RWPE2 (cell line): ENCODE data around the gene SLC6A2.

Experiments used
- ATAC-seq: fragments of 200-7000 bp; cut with Tn5 transposase; 3 replicates; pipeline ENCODE4 v1.9.1; 2021; ENCODE audit warnings: low read depth
- DNase-seq: peaks from one replicate; pipeline ENCODE4 v3.0.0-alpha.2; 2020; ENCODE audit warnings: low spot score
- H3K27ac ChIP-seq: fragments of 450-650 bp; 2 replicates; pipeline ENCODE4 v1.5.1; 2017; ENCODE audit warnings: mild to moderate bottlenecking; ENCODE audit not compliant: poor library complexity, severe bottlenecking
- H3K27me3 ChIP-seq: fragments of 250-450 bp; sonication (Bioruptor Pico); 2 replicates; pipeline ENCODE4 v1.5.1; 2021; ENCODE audit warnings: mild to moderate bottlenecking, moderate library complexity; ENCODE audit not compliant: insufficient read depth, poor library complexity, severe bottlenecking
- H3K36me3 ChIP-seq: fragments of 250-450 bp; sonication (Bioruptor Pico); 2 replicates; pipeline ENCODE4 v1.5.1; 2020; ENCODE audit warnings: low read depth, mild to moderate bottlenecking, moderate library complexity
- H3K4me1 ChIP-seq: fragments of 250-450 bp; sonication (Bioruptor Pico); 2 replicates; pipeline ENCODE4 v1.5.1; 2021; ENCODE audit warnings: mild to moderate bottlenecking, moderate library complexity; ENCODE audit not compliant: insufficient read depth, poor library complexity, severe bottlenecking
- H3K4me3 ChIP-seq: fragments of 250-450 bp; sonication (Bioruptor Pico); 2 replicates; pipeline ENCODE4 v1.5.1; 2021; ENCODE audit warnings: mild to moderate bottlenecking, moderate library complexity; ENCODE audit not compliant: severe bottlenecking
- H3K9me3 ChIP-seq: fragments of 250-450 bp; sonication (Bioruptor Pico); 2 replicates; pipeline ENCODE4 v1.5.1; 2021; ENCODE audit warnings: mild to moderate bottlenecking, moderate library complexity; ENCODE audit not compliant: severe bottlenecking
- CTCF ChIP-seq: fragments of 450-650 bp; IDR thresholded peaks from one replicate; pipeline ENCODE4 v1.5.1; 2017; ENCODE audit warnings: mild to moderate bottlenecking, moderate library complexity; ENCODE audit not compliant: poor library complexity, severe bottlenecking

SLC6A2 gene

GRCh38 chr16:55640701-55641327, 15.0 kb upstream of the SLC6A2 start:
- no peak for DNase-seq

GRCh38 chr16:55641430-55642056, 14.2 kb upstream of the SLC6A2 start:
- H3K36me3 ChIP-seq: no peaks in the 10 kb centered on the region
- DNase-seq: no peak
- H3K27ac ChIP-seq: no peak overlapping the region
- H3K4me3 ChIP-seq: no peak overlapping the region
- ATAC-seq: no peak
- H3K27me3 ChIP-seq: no peaks in the 10 kb centered on the region
- no peak for TF ChIP-seq CTCF
- no peaks in the 10 kb centered on the region for H3K4me1 ChIP-seq
- no peaks in the 10 kb centered on the region for H3K9me3 ChIP-seq

More at GRCh38 chr16:55640701-55641327, 15.0 kb upstream of the SLC6A2 start:
- H3K4me1 ChIP-seq: no peaks in the 10 kb centered on the region
- H3K4me3 ChIP-seq: no peak overlapping the region
- no peaks in the 10 kb centered on the region for H3K36me3 ChIP-seq
- H3K27me3 ChIP-seq: no peaks in the 10 kb centered on the region
- ATAC-seq: no peak
- H3K27ac ChIP-seq: no peak overlapping the region
- no peaks in the 10 kb centered on the region for H3K9me3 ChIP-seq
- no peak for TF ChIP-seq CTCF

DNA sequence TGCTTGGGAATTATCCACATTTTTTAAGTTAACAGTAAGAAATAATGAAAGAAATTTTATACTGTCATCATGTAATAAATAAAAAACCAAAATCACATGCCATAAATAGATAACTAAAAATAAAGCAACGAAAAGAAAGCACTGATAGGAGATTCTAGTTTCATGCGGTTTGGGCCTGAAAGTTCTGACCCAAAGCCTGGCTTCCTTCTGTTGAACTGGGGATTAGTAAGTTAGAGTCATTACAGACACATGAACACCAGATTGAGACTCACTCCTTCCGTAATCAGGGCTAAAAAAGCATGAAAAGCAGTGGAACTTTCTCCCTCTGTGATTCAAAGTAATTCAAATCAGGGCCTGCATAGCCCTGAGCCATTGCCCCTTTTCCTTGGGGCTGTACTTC, 13.2 kb upstream of the SLC6A2 start:
- ATAC-seq (no peak), DNase-seq (no peak)
- Histone ChIP-seq H3K27me3 (no peaks in the 10 kb centered on the region), H3K27ac (no peak overlapping the region), H3K4me1 (no peaks in the 10 kb centered on the region), H3K9me3 (no peaks in the 10 kb centered on the region), H3K36me3 (no peaks in the 10 kb centered on the region), H3K4me3 (no peak overlapping the region)
- TF ChIP-seq CTCF: no peak

DNA sequence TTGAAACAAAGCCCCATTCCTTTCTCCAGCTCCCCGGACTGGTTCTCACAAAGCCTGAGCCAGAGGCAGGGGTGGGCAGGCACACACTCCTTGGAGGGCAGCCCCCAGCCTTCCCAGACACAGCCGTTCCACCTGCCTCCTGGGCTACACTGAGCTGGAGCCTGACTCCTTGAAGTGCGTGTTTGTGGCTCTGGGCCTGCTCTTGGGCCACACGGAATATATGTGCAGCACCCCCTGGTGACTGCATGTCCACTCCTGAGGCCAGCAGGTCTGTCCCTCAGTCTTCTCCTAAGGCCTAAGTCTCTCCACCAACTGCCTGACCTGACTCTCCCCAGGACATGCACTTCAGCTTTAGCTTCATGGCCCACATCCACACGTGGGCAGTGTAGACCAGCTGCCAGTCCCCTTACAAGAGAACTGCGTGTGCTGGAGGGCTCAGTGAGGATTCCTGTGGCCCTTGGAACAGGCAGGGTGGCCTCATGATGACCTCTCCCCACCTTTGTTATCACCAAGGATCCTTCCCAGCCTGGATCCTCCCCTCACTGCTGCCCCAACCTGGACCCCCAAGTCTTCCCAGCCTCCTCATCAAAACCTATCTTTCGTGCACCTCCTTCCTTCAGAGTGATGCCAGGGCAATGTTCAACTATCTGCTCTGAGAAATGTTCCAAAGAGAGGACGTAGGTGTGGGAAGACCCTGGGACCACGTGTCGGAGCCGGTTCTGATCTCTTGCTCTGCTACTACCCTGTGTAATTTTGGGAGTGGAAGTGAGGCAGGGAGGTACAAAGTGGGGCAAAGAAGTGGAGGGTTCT, 12.4 kb upstream of the SLC6A2 start:
- H3K36me3 ChIP-seq: no peaks in the 10 kb centered on the region
- no peaks in the 10 kb centered on the region for H3K4me1 ChIP-seq
- no peak overlapping the region for H3K4me3 ChIP-seq
- no peak overlapping the region for H3K27ac ChIP-seq
- no peaks in the 10 kb centered on the region for H3K9me3 ChIP-seq
- DNase-seq (no peak), ATAC-seq (peak; percentile 62; the same call in 2 of the 3 replicates)
- no peak for TF ChIP-seq CTCF
- H3K27me3 ChIP-seq: no peaks in the 10 kb centered on the region
